NCI-H510A treated with DMSO at 0.1 percent for 48 hours (cell line): ENCODE results near the gene TBC1D22B.

Source experiments
- DNase-seq: peaks from one replicate; lab custom pipeline; 2025; lab: John Stamatoyannopoulos, UW

The TBC1D22B gene

GRCh38 chr6:37257634-37258404 lies at the start of gene TBC1D22B, which contains the start of gene TMEM217:
Gene TBC1D22B (plus strand): TSS chr6:37257772. CDS start chr6:37257918, 146 bp downstream.
Gene TMEM217 (minus strand): TSS chr6:37258144. CDS start chr6:37219030, 39,114 bp downstream.
- peak; percentile 96 for DNase-seq

GRCh38 chr6:37207903-37208456 lies 49.6 kb upstream of the TBC1D22B start:
- DNase-seq, result peak; percentile 79

GRCh38 chr6:37208793-37209192 lies 48.8 kb upstream of the TBC1D22B start:
- DNase-seq, result no peak

DNA sequence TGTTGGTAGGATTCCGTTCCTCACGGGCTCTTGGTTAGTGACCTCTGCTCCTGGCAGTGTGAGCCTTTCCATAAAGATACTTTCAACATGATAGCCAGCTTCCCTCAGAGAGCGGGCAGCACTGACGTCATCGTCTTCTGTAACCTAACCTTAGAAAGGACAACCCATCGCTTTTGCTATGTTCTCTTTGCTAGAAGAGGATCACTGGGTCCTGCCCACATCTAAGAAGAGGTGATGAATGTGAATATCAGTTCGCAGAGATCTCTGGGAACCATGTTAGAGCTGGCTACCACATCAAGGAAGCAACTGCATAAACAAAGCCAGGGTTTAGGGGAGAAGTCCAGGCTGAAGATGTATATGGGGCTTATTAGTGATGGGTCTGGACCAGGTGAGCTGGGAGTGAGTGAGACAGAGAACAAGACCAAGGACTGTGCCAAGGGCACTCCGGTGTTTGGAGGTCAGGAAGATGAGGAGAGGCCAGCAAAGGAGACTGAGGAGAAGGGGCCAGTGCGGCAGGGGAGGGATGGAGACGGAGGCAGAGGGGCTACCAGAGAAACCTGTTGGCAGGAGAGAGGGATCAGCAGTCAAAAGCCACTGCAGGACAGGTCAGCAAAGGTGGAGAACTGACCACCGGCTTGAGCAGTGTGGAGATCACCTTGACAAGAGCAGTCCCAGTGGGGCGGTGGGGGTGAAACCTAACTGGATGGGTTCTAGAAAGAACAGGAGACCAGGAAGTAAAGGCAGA lies 47.9 kb upstream of the TBC1D22B start:
- DNase-seq, result no peak

DNA sequence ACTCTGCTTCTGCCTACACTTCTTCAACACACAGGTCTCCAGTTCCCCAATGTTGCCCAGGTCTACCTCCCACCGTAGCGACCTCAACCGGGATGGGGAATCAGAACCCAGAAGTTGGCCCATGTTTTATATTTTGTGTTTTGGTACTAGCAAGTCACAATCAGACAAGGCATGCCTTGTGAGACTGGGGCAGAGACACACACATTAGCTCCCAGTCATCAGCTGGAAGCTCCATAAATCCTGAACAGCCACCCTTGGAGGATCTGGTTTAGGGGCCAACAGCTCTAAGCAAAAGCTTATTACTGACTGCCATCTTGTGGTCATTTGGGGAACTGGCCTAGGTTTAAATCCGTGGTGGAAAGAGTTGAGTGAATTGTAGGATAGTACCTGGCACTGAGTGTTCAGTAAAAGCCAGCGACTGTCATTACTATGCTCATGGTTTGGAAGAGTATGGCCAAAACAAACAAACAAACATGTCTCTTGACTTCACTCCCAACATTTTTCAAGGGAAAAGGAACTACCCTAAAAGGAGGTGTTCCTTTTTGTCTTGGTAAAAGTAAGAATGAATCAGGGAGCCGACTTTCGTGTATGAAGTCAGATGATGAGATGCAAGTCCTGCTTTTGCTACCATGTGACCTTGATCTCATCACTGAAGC lies 47.1 kb upstream of the TBC1D22B start:
- DNase-seq, result peak; percentile 96

- no peak for DNase-seq
Observed at GRCh38 chr6:37212268-37212667, 45.3 kb upstream of the TBC1D22B start.

- no peak for DNase-seq
Observed at GRCh38 chr6:37218061-37218460, 39.5 kb upstream of the TBC1D22B start.

DNA sequence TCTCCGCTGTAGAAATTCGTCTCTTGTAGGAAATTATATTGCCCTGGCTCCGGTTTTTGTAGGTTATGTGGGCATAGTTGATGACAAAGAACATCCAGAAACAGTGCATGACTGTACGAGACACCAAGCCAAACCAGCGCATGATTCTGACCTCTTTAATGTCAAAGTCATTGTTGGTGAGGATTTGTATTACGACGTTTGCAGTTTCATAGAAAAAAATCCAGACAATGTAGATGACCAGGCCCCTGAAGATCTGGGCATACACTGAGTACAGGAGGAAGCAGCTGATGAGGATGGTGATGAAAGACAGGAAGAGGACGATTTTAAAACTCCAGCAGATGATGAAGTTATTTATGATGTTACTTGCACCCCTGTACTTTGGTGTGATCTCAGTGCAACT lies 39.1 kb upstream of the TBC1D22B start:
- no peak for DNase-seq

DNA sequence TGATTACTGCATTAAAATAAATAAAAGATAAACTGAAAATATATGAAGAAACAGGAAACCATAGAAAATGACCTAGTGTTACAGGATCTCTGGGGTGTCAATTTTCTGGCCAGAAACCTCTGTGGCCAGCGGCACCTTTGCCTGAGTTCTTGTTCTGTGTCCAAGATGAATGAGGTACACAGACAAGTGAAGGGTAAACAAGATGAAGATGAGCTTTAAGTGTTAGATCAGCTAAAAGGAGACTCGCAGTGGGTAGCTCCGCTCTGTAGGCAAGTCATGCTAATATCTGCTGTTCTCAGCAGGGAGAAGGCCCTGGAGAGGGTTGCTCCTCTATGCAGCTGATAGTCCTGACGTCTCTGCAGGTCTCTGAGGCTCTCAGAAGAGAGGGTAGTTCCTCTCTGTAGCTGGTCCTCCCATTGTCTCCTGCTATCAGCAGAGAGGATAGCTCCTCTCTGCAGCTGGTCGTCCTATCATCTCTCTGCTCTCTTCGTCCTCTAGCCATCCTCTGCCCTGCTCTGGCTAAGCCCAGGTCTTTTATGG lies 35.9 kb upstream of the TBC1D22B start:
- DNase-seq, result peak; percentile 96

- DNase-seq, result peak; percentile 98
Observed at GRCh38 chr6:37222125-37222967, 35.2 kb upstream of the TBC1D22B start.

DNA sequence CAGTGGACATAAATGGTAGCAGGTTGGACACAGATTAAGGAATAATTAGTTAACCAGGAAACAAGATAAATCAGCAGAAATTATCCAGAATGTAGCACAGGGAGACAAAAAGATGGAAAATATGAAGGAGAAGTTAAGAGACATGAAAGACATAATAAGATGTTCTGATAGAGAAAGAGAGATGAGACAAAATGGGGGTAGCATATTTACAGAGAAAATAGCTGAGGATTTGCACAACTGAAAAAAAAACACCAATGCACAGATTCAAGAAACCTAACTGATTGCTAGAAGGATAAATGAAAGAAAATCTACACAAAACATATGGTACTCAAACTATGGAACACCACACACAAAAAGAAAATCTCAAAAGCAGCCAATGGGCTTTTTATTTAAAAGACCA lies 34.6 kb upstream of the TBC1D22B start:
- DNase-seq, result no peak

DNA sequence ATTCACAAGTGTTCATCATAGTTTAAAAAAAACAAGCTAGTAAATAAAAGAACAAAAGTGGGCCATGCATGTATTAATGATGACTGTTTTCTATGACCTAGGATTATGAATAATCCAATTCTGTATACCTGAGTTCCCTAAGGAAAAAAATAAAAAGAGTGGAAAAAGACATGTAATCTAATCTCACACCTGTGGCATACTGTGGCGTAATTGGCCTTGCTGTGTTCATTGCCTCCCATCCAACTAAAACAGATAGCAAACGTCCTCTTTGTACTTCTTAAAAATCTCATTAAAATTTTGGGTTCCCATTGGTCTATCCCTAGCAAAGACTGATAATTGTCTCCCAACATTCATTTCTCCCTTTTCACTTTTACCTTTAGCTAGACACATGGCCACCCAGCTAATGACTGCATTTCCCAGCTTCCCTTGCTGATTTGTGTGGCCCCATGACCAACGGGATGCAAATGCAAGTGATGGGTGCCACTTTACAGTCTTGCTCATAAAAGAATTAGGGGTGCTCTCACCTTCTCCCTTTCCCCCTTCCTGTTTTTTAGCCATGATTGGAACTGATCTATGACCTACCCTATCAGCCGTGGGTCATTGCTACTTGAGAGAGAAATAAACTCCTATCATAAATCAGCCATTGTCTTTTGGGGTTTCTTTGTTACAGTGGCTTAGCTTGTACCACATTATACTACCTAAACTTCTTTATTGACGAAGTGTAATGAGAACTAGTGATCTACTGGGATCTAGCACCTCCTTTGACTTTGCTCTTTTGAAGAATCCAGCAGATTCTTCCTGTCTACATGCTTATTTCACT lies 32.0 kb upstream of the TBC1D22B start:
- no peak for DNase-seq

GRCh38 chr6:37230104-37230503 lies 27.5 kb upstream of the TBC1D22B start:
- no peak for DNase-seq

- DNase-seq, result no peak
Observed at GRCh38 chr6:37232430-37233017, 25.0 kb upstream of the TBC1D22B start.

DNA sequence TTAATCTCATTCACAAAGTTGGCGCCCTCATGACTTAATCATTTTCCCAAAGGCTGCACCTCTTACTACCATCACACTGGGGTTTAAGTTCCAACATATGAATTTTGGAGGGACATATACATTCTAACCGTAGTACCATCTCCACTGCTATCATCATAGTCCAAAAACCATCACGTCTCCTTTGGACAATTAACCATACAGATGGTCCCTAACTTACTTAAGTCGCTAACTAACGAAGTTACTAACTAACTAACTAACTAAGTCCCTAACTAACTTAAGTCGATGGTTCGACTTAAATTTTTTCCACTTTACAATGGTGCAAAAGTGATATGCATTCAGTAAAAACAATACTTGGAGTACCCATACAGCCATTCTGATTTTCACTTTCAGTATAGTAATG lies 24.0 kb upstream of the TBC1D22B start:
- DNase-seq, result no peak

GRCh38 chr6:37236921-37237320 lies 20.7 kb upstream of the TBC1D22B start:
- no peak for DNase-seq

DNA sequence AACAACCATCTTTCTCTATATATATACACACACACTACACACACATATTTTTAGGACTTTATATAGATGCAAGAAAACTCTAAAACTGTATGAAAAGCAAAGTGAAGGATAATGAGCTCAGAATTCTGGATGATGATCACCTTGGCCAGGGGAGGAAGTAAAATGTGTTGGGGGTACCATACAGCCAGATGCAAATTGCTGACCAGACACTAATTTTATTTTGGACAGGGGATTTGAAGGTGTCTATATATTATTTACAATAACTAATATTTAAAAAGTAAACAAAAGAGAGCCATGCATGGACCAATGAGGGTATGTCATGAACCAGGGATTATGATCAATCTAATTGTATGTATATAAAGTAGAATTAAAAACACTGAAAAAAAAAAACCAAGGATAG lies 19.8 kb upstream of the TBC1D22B start:
- no peak for DNase-seq

DNA sequence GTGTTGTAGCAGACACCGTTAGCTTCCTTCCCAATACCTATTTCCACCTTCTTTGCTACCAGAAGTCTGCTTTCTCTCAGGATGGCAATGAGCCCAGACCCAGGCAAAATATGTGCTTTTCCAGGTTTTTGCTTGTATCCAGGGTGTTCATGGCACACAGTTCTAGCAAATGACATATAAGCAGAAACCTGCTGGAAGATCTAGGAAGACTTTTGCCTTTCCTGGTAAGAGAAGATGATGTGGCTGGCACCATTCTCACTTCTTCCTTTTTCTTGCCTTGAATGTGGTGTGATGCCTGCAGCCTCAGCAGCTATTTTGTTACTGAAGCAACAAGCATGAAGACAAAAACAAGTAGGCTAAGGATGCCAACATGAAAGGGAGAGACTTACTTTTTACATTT lies 19.2 kb upstream of the TBC1D22B start:
- DNase-seq, result no peak

- DNase-seq, result no peak
Observed at GRCh38 chr6:37239526-37239925, 18.0 kb upstream of the TBC1D22B start.
